ENCODE results near the gene NNAT.

Gene NNAT

DNA sequence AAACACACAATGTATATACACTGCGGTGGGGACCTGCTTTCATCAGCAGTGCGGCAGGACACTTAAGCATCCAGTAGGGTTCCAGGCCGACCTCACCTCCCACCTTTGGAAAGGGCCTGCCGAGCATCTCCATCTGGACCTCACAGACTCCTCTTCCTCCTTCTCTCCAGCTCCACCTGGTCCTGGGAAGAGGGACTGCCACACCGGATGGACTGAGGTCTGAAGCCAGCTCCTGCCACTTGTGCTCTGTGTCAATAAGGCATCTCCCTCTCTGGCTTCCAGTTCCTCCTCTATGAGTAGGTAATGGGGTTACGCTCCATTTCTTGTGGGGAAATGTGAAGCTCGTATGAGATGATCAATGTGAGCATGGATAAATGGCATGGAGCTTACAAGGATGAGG lies 19.1 kb upstream of the NNAT start:
- no peak overlapping the region for H3K27ac ChIP-seq
- no peak for DNase-seq (ENCODE audit: low read depth, low spot score)

DNA sequence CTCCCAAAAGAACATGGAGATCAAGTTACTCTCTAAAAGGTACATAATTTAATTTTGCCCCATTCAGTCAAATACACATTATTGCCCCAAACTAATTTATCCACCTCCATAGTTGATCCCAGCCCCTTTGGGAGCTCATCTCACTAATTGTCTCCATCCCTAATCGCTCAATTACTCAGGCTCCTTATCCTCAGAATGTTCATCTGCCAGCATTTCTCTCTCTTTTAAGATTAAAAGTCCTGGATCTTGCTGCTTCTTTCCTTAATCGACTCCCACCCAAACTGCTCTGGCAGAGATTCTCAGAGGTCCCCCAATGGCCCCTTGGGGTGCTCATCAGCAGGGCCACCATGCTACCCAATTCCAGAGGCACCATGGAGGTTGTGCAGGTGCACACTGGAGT lies 18.4 kb upstream of the NNAT start:
- no peak overlapping the region for H3K27ac ChIP-seq
- DNase-seq (ENCODE audit: low read depth, low spot score) = no peak

DNA sequence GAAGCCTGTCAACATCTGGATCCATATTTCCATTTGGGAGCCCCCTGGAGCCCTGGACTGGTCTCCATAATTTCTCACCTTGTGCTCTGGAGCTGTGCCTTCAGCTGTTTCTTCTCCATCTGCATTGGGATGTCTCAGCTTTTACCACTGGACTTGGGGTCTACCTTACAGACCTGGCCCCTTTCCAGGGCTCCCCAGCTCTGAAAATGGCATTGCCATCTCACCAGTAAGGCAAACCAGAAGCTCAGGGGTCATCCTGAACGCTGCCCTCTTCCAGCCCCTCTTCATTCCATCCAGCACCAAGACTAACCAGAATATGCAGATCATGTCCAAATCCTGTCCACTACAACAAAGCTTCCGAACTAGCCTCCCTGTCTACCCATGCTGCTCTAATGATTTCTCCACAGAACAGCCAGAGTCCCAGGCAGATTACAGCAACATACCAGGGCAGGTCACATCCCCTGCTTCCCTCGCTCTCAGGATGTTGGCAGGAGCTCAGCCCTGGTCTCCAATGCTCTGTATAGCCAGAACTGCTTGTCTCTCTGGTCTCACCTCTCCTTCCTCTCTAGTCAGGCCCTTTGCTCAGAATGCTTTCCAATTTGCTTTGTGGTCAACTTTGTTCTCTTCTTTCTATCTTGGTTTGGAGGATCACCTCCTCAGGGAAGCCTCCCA lies 17.7 kb upstream of the NNAT start:
- H3K27ac ChIP-seq = no peak overlapping the region
- no peak for DNase-seq (ENCODE audit: low read depth, low spot score)

DNA sequence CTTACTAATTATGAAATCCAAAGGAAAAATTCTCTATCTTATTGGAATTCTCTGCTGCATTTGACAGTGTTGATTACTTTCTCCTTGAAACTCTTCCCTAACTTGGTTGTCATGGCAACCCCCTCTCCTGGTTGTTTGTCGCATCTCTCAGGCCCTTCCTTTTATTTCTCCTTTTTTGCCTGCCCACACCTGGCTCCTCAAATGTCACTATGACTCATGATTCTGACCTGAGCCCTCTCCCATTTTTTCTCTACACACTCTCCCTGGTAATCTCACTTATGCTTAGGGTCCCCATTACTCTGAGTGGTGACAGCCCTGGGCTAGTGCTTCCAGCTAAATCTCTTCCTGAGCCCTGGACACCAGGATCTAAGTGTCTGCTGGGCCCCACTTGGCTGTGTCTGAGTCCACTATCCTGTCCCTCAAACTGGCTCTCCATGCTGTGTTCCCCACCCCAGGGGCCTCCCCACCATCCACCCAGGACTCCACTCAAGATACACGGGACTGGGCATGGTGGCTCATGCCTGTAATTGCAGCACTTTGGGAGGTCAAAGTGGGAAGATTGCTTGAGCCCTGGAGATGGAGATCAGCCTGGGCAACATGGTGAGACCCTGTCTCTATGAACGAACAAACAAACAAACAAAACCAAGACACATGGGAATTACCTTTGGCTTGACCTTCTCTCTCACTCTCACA lies 16.5 kb upstream of the NNAT start:
- no peak for DNase-seq (ENCODE audit: low read depth, low spot score)
- no peak overlapping the region for H3K27ac ChIP-seq

DNA sequence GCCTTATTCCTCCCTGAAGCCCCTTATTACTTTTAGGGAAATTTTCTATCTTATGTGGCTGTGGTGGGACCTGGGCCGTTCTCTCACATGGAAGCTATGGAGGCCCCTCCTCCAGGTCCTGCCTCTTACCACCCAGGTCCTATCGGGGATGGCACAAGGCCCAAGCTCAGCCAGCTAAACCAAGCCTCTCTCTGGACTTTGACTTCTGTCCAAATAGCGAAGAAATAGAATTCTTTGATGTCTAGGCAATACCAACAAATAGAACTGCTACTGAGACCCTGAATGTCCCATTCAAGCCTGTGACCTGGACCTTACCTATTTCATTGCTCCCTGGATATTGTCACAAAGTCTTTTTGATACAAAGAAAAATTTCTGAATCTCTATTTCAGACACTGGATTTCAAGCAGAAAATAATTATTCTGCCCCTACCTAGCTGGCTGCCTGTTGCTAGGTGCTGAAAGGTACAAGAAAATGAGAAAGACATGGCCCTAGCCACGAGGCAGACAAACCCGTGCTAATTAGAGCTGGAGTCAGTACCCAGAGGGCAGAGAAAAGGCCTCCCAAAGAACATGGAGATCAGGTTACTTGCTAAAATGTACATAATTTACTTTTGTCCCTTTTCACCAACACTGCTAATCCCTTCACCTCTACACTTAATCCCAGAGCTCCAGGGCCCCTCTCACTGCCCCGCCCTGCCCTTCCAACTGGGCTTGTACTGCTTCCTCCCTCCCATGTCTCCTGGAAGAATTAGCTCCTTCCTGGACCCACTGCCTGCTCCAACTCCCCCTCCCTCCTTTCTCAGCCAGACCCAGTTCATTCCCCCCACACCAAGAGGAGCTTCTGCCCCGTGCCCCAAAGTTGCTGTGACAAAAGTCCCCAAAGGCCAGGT lies 15.5 kb upstream of the NNAT start:
- H3K27ac ChIP-seq = no peak overlapping the region
- DNase-seq (ENCODE audit: low read depth, low spot score) = no peak

DNA sequence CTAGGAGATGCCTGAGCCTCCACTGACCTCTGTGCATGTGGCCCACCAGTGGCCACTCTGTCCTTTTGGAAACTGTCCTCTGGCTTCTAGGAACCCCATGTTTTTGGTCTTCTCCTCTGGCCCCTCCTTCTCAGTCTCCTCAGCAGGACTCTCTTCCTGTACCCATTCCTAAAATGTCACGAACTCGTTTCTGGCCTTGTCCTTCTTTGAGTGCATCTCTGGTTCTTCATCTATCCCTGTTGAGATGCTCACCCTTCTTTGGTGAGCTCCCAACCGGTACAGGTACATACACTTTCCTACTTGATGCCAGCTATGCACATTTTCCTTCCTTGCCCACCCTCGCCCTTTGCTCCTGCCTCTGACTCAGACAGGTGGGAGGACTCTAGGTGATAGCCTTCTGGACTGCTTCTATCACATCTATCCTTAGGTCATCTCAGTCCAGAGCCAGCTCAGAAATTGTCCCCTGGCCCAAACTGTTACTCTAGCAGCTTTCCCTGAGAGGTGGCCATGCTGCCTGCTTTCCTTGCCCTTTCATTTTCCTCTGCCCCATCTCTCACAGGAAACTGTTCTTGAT lies 14.8 kb upstream of the NNAT start:
- H3K27ac ChIP-seq = no peak overlapping the region
- DNase-seq (ENCODE audit: low read depth, low spot score) = no peak

DNA sequence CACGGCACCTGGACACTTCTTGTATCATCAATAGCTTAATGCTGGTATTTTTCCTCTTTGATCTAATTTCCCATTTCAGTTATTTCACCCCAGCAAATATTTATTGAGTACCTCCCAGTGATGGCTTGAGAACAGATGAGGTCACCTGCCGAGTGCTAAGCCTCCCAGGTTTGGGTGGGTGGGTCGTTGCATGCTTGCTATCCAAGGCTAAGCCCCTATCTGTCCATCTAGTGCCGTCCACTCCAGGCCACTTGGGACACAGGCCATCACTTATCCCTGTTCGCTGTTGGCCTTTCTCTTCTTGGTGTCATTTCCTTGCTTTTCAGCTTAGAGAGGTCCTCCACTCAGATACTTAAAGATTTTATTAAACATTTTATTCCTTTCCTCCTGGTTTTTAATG lies 10.8 kb upstream of the NNAT start:
- H3K27ac ChIP-seq = no peak overlapping the region
- no peak for DNase-seq (ENCODE audit: low read depth, low spot score)

DNA sequence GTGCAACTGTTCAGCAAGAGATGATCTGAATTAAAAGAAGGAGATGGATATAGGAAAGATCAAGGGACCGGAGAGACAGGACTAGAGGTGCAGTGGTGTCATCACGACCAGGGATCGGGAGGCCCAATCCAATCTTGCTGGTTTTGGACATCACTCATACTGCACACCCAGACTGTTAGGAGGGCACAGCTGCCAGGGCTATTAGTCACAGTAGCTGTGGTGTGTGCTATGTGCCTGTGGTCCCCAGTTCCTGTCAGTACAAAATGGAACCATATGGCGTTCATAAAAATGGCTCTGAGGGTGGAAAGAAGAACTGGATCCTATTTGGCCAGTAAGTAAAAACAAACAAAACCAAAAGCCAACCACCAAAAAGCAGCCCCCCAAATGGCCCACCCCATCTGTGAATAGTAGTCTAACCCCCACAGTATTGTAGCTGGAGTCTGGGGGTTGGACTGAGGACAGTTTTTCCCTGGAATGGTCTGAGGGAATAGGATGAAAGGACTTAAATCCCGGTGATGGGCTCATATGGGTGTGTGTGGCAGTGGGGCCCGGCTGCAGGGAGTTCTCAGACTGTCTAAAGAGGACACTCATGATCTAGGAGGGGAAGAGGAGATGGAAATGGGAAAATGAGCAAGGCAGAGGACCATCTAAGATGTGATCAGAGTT lies 9.3 kb upstream of the NNAT start:
- DNase-seq (ENCODE audit: low read depth, low spot score) = no peak
- H3K27ac ChIP-seq = no peak overlapping the region

DNA sequence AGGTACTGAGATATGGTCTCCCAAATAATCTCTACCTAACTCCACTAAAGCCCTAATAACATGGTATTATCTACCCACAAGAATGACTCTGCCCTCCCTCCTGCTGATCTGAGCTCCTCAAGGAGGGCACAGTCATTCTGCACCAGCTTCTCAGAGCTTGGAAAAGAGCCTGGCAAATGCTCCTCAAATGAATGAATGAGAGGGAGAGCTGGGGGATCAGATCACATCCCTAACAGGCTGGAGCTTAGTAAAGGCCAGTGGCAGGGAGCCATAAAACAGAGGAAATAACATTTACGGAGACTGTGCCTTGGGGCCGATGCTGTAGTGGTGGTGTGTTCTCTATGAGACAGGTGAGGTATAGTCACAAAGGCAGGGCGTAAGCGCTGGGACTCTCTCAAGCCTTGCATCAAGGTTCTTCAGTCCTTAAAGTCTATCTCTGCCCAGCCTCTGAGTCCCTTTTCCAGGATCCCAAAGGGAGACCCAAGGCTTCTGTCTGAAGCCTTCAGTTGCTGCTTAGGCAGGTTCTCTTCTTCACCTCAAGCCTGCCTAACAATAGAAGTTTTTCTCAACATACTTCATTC lies 7.2 kb upstream of the NNAT start:
- DNase-seq (ENCODE audit: low read depth, low spot score) = no peak
- H3K27ac ChIP-seq = no peak overlapping the region

DNA sequence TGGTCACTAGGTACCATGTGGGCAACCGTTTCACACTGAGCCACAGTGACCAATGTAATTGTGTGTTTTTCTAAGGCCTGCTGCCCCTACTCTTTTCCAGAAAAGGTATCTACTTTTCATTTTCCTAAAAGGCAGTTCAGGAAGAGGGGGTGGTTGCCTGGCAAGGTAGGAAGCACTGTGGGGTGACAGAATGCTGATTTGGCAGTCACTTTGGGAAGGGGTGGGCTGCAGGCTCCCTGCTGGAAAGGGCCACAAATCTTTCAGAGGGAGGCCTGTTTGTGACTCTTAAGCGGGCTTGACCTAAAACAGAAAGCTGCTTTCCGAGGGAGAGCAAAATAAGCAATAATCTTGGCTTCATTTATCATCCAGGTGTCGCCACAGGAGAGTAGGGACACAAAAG lies 5.2 kb upstream of the NNAT start:
- no peak overlapping the region for H3K27ac ChIP-seq

DNA sequence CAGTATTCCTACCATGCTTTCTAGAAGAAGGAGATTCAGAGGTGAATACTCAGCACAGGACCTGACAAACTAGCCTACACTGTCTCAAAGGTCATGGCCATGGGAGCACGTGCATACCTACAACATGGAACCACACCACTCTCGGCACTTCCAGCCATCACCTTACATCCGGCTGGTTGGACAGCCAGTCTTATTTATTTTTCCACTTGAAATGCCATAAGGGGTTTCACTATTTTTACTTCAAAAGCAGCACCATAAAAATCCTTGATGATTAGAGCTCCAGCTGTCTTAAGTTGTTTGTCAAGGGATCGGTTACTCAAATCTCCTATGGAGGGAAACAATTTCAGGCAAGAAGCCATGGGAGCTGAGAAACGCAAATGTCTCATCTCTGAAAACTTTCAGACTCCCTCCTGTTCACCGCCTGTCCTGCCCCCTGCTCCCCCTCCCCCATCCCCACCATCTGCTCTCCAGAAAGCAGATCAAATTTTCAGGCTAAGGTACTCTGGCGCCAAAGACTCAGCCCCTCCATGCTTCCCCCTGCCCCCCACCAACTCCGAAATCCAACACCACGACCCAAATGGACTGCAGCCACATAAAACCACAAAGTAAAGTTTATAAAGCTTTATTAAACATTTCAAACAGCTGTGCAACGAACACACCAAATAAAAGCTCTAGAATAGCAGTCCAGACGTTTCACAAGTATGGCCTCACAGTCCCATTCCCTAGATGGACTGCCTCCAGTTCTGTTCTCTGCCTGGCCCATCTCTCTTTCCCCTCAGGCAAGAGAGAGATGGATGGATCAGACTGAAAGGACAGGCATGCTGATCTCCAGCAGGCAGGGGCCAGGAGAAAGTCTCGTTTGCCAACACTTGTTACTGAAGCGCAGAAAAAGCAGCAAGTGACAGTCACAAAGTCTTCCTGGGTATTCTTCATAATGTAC lies 4.0 kb upstream of the NNAT start:
- DNase-seq (ENCODE audit: low read depth, low spot score) = no peak

More for the DNA sequence above, 5.2 kb upstream of the NNAT start:
- DNase-seq (ENCODE audit: low read depth, low spot score) = no peak

DNA sequence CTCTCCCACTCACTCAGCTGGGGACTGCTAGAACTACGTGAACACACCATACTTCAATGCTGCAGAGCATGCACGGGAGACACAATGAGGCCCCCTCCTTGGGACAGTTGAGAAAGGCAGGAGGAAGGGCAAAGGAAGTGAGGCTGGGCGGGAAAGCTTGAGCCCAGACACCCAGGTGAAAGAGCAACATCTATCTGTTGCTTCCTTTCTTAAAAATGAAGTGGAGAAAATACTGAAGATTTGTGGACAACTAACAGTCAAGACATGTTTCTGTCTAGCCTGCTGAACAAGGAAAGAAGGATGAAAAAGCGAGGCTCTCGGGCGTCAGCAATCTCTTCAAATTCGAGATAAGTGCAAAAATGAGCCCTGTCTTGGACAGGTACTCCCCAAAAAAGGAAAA lies 3.0 kb upstream of the NNAT start:
- DNase-seq (ENCODE audit: low read depth, low spot score) = no peak
- H3K27ac ChIP-seq = no peak overlapping the region

More for the DNA sequence above, 4.0 kb upstream of the NNAT start:
- H3K27ac ChIP-seq = no peak overlapping the region

DNA sequence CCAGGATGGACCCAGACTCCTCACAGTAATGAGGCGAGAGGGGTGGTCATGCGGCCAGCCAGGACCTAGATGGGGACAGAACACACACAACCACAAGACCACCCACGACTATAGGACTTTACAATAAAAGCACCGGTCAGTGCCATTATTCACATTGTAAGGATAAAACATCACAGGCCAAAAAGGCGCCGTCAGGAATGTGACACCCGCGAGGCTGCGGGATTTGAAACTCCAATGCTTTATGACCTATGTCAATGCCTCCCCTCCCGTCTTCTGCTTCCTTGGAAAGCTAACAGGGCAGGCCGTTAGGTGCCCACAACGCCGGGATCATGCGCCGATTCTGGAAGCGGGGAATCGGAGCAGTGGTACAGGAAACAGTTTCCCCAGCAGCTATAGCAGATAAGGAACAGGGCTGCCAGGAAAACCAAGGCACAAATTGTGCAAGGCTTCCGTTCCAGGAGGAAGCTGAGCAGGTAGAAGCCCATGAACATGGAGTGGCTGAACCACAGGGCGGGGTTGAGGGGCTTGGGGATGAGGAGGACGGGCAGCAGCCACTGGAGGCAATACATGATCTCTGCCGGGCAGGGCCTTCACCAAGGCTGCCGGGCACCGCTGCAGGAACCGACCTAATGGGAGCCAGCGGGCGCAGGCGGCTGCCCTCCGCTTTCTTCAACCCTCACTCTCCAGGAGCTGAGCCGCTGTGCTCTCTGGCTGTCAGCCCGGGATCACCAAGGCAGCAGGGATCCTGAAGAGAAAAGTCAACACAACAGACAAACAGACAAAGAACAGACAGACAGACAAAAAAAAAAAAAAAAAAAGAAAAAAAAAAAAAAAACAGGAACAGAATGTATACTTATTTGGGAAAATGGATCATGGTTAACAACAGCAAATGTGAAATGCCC lies 2.2 kb upstream of the NNAT start:
- H3K27ac ChIP-seq = no peak overlapping the region

DNA sequence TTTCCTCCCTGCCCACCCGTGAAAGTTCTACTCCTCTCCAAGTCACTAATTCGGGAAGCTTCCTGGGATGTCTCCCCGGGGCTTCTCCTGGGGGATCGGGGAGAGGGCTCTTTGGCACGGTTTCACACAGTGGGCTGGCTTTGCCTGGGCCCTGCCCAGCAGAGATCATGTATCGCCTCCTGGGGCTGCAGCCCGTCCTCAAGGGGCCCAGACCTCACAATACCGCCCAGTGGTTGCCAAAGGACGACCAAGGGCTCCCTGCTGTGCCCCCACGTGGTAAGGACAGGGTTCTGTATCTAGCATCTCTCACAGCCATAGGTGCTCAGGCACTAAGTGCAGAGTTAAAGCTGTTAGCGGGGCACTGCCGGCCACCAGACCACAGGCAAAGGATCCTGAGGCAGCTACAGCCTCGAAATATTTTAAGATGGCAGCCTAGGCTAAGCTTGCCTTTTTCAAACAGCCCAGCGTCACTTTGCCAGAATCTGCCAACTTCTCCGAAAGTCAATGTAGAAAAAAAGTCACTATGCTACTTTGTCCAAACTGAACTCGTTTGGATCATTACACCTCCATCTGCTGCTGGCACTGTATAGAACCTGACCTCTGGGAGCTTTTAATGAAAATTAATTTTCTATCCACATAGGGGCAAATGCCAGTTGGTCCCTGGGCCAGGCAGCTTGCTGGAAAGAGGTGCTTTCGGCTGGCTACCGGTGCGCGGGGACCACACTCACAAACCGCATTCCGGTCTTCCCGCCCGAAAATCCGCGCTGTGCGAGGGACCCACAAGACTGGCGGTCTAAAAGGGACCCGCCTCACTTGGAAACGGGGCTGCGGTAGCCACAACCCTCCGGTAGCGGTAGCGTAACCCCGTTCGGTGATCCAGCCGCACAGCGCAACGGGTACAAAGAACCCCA lies 1.3 kb upstream of the NNAT start:
- DNase-seq (ENCODE audit: low read depth, low spot score) = no peak
- no peak overlapping the region for H3K27ac ChIP-seq

More for the DNA sequence above, 2.2 kb upstream of the NNAT start:
- no peak for DNase-seq (ENCODE audit: low read depth, low spot score)

DNA sequence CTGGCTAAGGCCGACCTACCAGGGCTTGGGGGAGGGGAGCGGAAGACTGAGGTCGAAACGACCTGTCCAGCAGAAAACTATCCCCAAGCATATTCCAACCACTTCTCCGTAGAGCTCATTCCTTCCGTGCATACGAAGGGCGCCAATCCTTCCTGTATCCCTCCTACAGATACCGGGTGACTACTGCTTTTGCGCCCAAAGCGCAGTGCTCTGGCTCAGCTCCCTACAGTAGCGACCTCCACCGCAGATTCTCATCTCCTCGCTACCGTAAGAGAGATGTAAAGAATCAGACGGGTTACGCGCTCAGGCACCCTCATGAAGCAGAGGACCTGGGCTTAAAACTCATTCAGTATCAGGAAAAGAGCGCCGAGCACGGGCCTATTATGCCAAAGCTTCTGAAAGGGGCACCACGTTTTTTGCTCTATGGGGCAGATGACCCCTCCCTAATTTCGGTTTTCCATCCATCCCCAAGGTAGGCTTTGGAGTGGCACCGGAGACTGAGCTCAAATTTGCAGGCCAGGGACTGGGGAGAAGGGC lies 563 bp upstream of the NNAT start:
- no peak overlapping the region for H3K27ac ChIP-seq
- DNase-seq (ENCODE audit: low read depth, low spot score) = no peak

DNA sequence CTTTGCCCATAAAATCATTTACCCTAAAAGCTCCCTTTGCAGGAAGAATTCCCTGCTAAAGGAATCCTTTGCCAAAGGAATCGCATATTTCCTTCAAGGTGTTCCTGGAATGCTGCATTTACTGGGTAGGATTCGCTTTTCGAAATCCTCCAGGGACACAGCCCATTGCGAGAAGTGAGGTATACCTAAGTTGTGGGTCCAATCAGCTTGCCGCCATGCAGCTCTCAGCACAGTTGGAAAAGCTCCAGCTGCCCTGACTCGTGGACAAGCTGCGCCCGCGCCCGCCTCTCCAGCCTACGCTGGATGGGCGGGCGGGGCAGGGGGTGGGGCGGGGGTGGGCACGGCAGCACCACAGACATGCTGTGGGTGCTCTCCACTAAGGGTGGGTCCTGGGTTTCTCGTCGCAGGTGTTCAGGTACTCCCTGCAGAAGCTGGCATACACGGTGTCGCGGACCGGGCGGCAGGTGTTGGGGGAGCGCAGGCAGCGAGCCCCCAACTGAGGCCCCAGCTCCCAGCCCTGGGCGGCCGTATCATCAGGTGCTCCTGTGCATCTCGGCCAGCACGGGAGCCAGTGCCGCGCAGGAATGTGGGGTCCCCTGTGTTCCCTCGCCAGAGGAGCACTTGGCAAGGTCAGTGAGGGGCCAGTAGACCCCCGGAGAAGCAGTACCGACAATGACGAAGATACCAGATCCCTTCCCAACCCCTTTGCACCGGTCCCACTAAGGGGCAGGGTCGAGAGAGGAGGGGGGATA lies 1.4 kb downstream of the NNAT start:
- no peak for DNase-seq (ENCODE audit: low read depth, low spot score)
- no peak overlapping the region for H3K27ac ChIP-seq

Data from epithelial cell of prostate (primary cell).